Activated T-cell treated with anti-CD3 and anti-CD28 coated beads, Interleukin-2, amount 50 U/mL, for 24 hours (primary cell): ENCODE data around the gene DOP1A.
"Not testable (repeated sequence)": the region's sequence is repeated elsewhere in the genome, so short reads cannot be mapped to it uniquely, and the experiment has no call there.

Experiments used
- DNase-seq: peaks from one replicate; pipeline ENCODE4 v3.0.0-alpha.2; 2020
- H3K27ac Mint-ChIP-seq: 2 replicates; pipeline ENCODE4 v1.8.0; 2020; ENCODE audit warnings: mild to moderate bottlenecking, mixed read lengths
- H3K27me3 Mint-ChIP-seq: 2 replicates; pipeline ENCODE4 v1.8.0; 2020; ENCODE audit warnings: mixed read lengths
- H3K36me3 Mint-ChIP-seq: 2 replicates; pipeline ENCODE4 v1.8.0; 2020; ENCODE audit warnings: low read depth, mixed read lengths
- H3K4me1 Mint-ChIP-seq: 2 replicates; pipeline ENCODE4 v1.8.0; 2020; ENCODE audit warnings: low read depth, mixed read lengths
- H3K4me3 Mint-ChIP-seq: 2 replicates; pipeline ENCODE4 v1.8.0; 2020; ENCODE audit warnings: mild to moderate bottlenecking, moderate library complexity, mixed read lengths
- H3K9me3 Mint-ChIP-seq: 2 replicates; pipeline ENCODE4 v1.8.0; 2020; ENCODE audit warnings: mixed read lengths

The DOP1A gene

GRCh38 chr6:83191974-83192373, 124.5 kb downstream of the DOP1A start:
- not testable (repeated sequence) for H3K9me3 Mint-ChIP-seq, DNase-seq, H3K27me3 Mint-ChIP-seq
- peak overlapping the region; percentile 98 for H3K4me3 Mint-ChIP-seq
- H3K27ac Mint-ChIP-seq, result peak overlapping the region; percentile 97
- H3K4me1 Mint-ChIP-seq, result peaks cover 42% of the 10 kb centered on the region
- peaks cover 53% of the 10 kb centered on the region for H3K36me3 Mint-ChIP-seq

GRCh38 chr6:83192456-83192855, 125.0 kb downstream of the DOP1A start:
- peaks cover 42% of the 10 kb centered on the region for H3K4me1 Mint-ChIP-seq
- H3K36me3 Mint-ChIP-seq, result peaks cover 53% of the 10 kb centered on the region
- H3K27ac Mint-ChIP-seq, result peak overlapping the region; percentile 97
- no peaks in the 10 kb centered on the region for H3K9me3 Mint-ChIP-seq
- peak overlapping the region; percentile 98 for H3K4me3 Mint-ChIP-seq
- no peaks in the 10 kb centered on the region for H3K27me3 Mint-ChIP-seq
- DNase-seq, result no peak

- Mint-ChIP-seq H3K4me3 (peak within 1 kb of the TSS; percentile 98), H3K27ac (peak within 1 kb of the TSS; percentile 97), H3K27me3 (no peaks in the 10 kb centered on the region), H3K4me1 (peaks cover 42% of the 10 kb centered on the region), H3K36me3 (peaks cover 48% of the 10 kb centered on the region), H3K9me3 (no peaks in the 10 kb centered on the region)
- peak; percentile 92 for DNase-seq
Measured at GRCh38 chr6:83192871-83193746, 125.6 kb downstream of the DOP1A start, which contains the start of the genes PGM3 and RWDD2A. TSS of gene PGM3 (minus strand) at chr6:83193265. CDS start at chr6:83191012, 2,253 bp downstream. TSS of gene RWDD2A (plus strand) at chr6:83193357. CDS start at chr6:83194452, 1,095 bp downstream.

- peak overlapping the region; percentile 98 for H3K4me3 Mint-ChIP-seq
- H3K9me3 Mint-ChIP-seq, result no peaks in the 10 kb centered on the region
- H3K36me3 Mint-ChIP-seq, result peaks cover 39% of the 10 kb centered on the region
- no peaks in the 10 kb centered on the region for H3K27me3 Mint-ChIP-seq
- no peak overlapping the region for H3K27ac Mint-ChIP-seq
- peak; percentile 52 for DNase-seq
- H3K4me1 Mint-ChIP-seq, result peaks cover 40% of the 10 kb centered on the region
Measured at GRCh38 chr6:83193747-83194566, 126.5 kb downstream of the DOP1A start.

- DNase-seq, result no peak
- Mint-ChIP-seq H3K36me3 (peaks cover 6% of the 10 kb centered on the region), H3K27me3 (no peaks in the 10 kb centered on the region), H3K4me1 (peaks cover 22% of the 10 kb centered on the region), H3K4me3 (no peak overlapping the region), H3K9me3 (no peaks in the 10 kb centered on the region), H3K27ac (no peak overlapping the region)
Measured at GRCh38 chr6:83198486-83199172, 131.2 kb downstream of the DOP1A start.

- DNase-seq, result no peak
- H3K4me3 Mint-ChIP-seq, result no peak overlapping the region
- H3K4me1 Mint-ChIP-seq, result peaks cover 18% of the 10 kb centered on the region
- H3K27ac Mint-ChIP-seq, result no peak overlapping the region
- no peaks in the 10 kb centered on the region for H3K9me3 Mint-ChIP-seq
- H3K27me3 Mint-ChIP-seq, result no peaks in the 10 kb centered on the region
- H3K36me3 Mint-ChIP-seq, result peaks cover 6% of the 10 kb centered on the region
Measured at GRCh38 chr6:83199173-83199862, 131.8 kb downstream of the DOP1A start.

- Mint-ChIP-seq H3K9me3 (no peaks in the 10 kb centered on the region), H3K4me1 (peaks cover 14% of the 10 kb centered on the region), H3K36me3 (peaks cover 6% of the 10 kb centered on the region), H3K27ac (no peak overlapping the region), H3K4me3 (no peak overlapping the region), H3K27me3 (no peaks in the 10 kb centered on the region)
- no peak for DNase-seq
Measured at GRCh38 chr6:83199863-83200225, 132.4 kb downstream of the DOP1A start.

GRCh38 chr6:83202031-83202430, 134.6 kb downstream of the DOP1A start:
- Mint-ChIP-seq H3K4me1 (peaks cover 8% of the 10 kb centered on the region), H3K27ac (no peak overlapping the region), H3K27me3 (peaks cover 6% of the 10 kb centered on the region), H3K9me3 (no peaks in the 10 kb centered on the region), H3K36me3 (peaks cover 2% of the 10 kb centered on the region), H3K4me3 (no peak overlapping the region)
- no peak for DNase-seq

- no peak overlapping the region for H3K4me3 Mint-ChIP-seq
- H3K4me1 Mint-ChIP-seq, result peaks cover 1% of the 10 kb centered on the region
- no peaks in the 10 kb centered on the region for H3K9me3 Mint-ChIP-seq
- H3K27ac Mint-ChIP-seq, result no peak overlapping the region
- peak; percentile 49 for DNase-seq
- peaks cover 6% of the 10 kb centered on the region for H3K27me3 Mint-ChIP-seq
- H3K36me3 Mint-ChIP-seq, result no peaks in the 10 kb centered on the region
Measured at GRCh38 chr6:83215131-83216047, 147.9 kb downstream of the DOP1A start.

GRCh38 chr6:83216806-83217205, 149.3 kb downstream of the DOP1A start:
- no peak overlapping the region for H3K4me3 Mint-ChIP-seq
- DNase-seq, result no peak
- H3K27ac Mint-ChIP-seq, result no peak overlapping the region

More at GRCh38 chr6:83216806-83217205, 149.3 kb downstream of the DOP1A start:
- Mint-ChIP-seq H3K27me3 (no peaks in the 10 kb centered on the region), H3K4me1 (peaks cover 1% of the 10 kb centered on the region), H3K36me3 (no peaks in the 10 kb centered on the region), H3K9me3 (no peaks in the 10 kb centered on the region)
